ENCODE measurements around the gene C2orf81. TPM values are rescaled to one million over a fixed set of nuclear protein-coding genes. Genes with fewer than 3 reads are reported as not detected.

Gene C2orf81
- total and polyA plus RNA-seq, 2 of the 4 experiments (the other 2 are of a cell fraction) = 0.18 to 0.74 TPM

GRCh38 chr2:74425523-74425922, 4.1 kb upstream of the C2orf81 start:
- H2BK20ac ChIP-seq (ENCODE audit: low read depth, low read length) = no peak overlapping the region
- no peak overlapping the region for H2AK5ac ChIP-seq (ENCODE audit: low read depth, low read length)
- no peak overlapping the region for H3K27ac ChIP-seq (ENCODE audit: insufficient read depth, low read length)
- H2BK120ac ChIP-seq (ENCODE audit: low read depth, low read length) = no peak overlapping the region
- no peak overlapping the region for H3K14ac ChIP-seq (replicated peaks; ENCODE audit: low read depth, low read length)
- BruUV-seq (replicated peaks) = no TSS peak
- no peak overlapping the region for H4K5ac ChIP-seq (ENCODE audit: low read depth, low read length)
- no peak for DNase-seq
- H2AFZ ChIP-seq (replicated peaks; ENCODE audit: low read length, poor library complexity) = no peak overlapping the region
- H3K27me3 ChIP-seq (ENCODE audit: control insufficient read depth, insufficient read depth, low read length) = no peaks in the 10 kb centered on the region
- no peak overlapping the region for H3K4ac ChIP-seq (ENCODE audit: low read depth, low read length)
- ChIA-PET POLR2A (ENCODE audit: unreplicated experiment) (no interaction called here), CTCF (no interaction called here)
- peak overlapping the region; percentile 11 for H2AK9ac ChIP-seq (replicated peaks; ENCODE audit: low read depth, low read length, poor library complexity)
- H3K79me1 ChIP-seq (ENCODE audit: low read depth in 1 of 2, low read length in 2 of 2) = peaks cover 2 to 8% of the 10 kb centered on the region in 2 experiments; a peak in 2 of 4 replicates
- no peak overlapping the region for H3K9ac ChIP-seq (ENCODE audit: low read depth, low read length)
- no peak for ATAC-seq (ENCODE audit: low read depth)
- 0 out of 2 replicates have a peak, but pooled peaks cover 3% of the 10 kb centered on the region for H4K20me1 ChIP-seq (ENCODE audit: insufficient read depth, low read length)
- WGBS, 2 experiments (ENCODE audit: extremely low coverage in 2 of 2, insufficient read length in 1 of 2) = 78% methylated on average over 5 of the region's 7 CpGs; no CpG with 5 or more reads in 1 of the 2 experiments
- peaks cover 7% of the 10 kb centered on the region for H3K9me1 ChIP-seq (ENCODE audit: insufficient read depth, low read length)
- peaks cover 3% of the 10 kb centered on the region for H3K4me1 ChIP-seq (ENCODE audit: control insufficient read depth, insufficient read depth, low read length)
- H3K9me3 ChIP-seq (ENCODE audit: control insufficient read depth, insufficient read depth, low read length) = no peaks in the 10 kb centered on the region
- dilution Hi-C loops (cut with HindIII; ENCODE audit: low sequenced_read_pairs, unreplicated experiment) = no loop called here
- in situ Hi-C loops (cut with MboI; ENCODE audit: low sequenced_read_pairs) = no loop called here
- no peak overlapping the region for H3K56ac ChIP-seq (ENCODE audit: extremely low read depth, insufficient read depth, low read length)
- peaks cover 54% of the 10 kb centered on the region for H3K36me3 ChIP-seq (ENCODE audit: control insufficient read depth, insufficient read depth, low read length)
- intact Hi-C loops (cut with micrococcal nuclease) = no loop called here
- TF ChIP-seq MAFK (IDR thresholded peaks at IDR 0.05; ENCODE audit: low read depth, low read length) = no peak
- H3K23ac ChIP-seq (ENCODE audit: low read depth, low read length) = no peak overlapping the region
- H4K8ac ChIP-seq (ENCODE audit: low read depth in 2 of 2, low read length in 2 of 2) = no peak overlapping the region
- no peak overlapping the region for H3K4me3 ChIP-seq (ENCODE audit: insufficient read depth, low read depth, low read length)
- H4K91ac ChIP-seq (ENCODE audit: insufficient read depth, low read depth, low read length) = no peak overlapping the region
- no peak overlapping the region for H3K18ac ChIP-seq (ENCODE audit: low read depth, low read length)
- H2BK15ac ChIP-seq (ENCODE audit: low read depth, low read length) = no peak overlapping the region
- no peak overlapping the region for H2BK5ac ChIP-seq (ENCODE audit: low read depth, low read length, poor library complexity, severe bottlenecking)
- no peak overlapping the region for H3K4me2 ChIP-seq (ENCODE audit: low read depth, low read length)

Data from IMR-90 (cell line).